B cell (primary cell): ENCODE measurements around the gene SELENOP. TPM values are rescaled to one million over a fixed set of nuclear protein-coding genes. Genes with fewer than 3 reads are reported as not detected.
A peak's percentile ranks its signal among the peaks of the same experiment; 100 is the strongest.

Source experiments
- ATAC-seq: fragments of 200-7000 bp; cut with Tn5 transposase; one replicate; pipeline ENCODE4 v1.10.0; 2021; ENCODE audit warnings: low read depth, mild to moderate bottlenecking, moderate number of reproducible peaks, moderate library complexity
- CTCF ChIA-PET: fragments of 350-600 bp; sonication (Branson Sonifier 250); formaldehyde crosslinking; loops from one replicate; lab custom pipeline; 2021; ENCODE audit warnings: antibody characterized with exemption, inconsistent platforms; lab: Charles Lee
- POLR2A ChIA-PET: fragments of 350-600 bp; sonication (Branson Sonifier 250); formaldehyde crosslinking; loops from one replicate; lab custom pipeline; 2021; ENCODE audit warnings: antibody characterized with exemption; lab: Charles Lee
- DNase-seq: peaks from one replicate; pipeline ENCODE4 v3.0.0; 2013
- H2AFZ ChIP-seq: 2 replicates; pipeline ENCODE4 v1.6.1; 2012; ENCODE audit warnings: mild to moderate bottlenecking, low read depth, low read length; ENCODE audit not compliant: insufficient read depth, poor library complexity, severe bottlenecking
- H3K27ac ChIP-seq, 2 donors: 1 replicate in 1 of 2; 2 replicates in 1 of 2; pipeline ENCODE4 v1.5.1; 2012 to 2013; ENCODE audit warnings: low read length in 2 of 2, mild to moderate bottlenecking in 2 of 2, moderate library complexity in 1 of 2
- H3K27me3 ChIP-seq, 4 experiments: fragments of 200-600 bp in 1 of 4; sonication (generic) in 1 of 4; replicated peaks in 1 of 4; 1 replicate in 2 of 4; 2 replicates in 2 of 4; pipeline versions ENCODE4 v1.6.1 to v1.7.0; 2013 to 2016; ENCODE audit warnings: low read length in 3 of 4, mild to moderate bottlenecking in 2 of 4, mixed read lengths in 1 of 4, moderate library complexity in 1 of 4; ENCODE audit not compliant: insufficient read depth in 4 of 4, control insufficient read depth in 3 of 4; ENCODE audit errors: control extremely low read depth in 1 of 4
- H3K36me3 ChIP-seq, 2 experiments: replicated peaks in 1 of 2; 1 replicate in 1 of 2; 2 replicates in 1 of 2; pipeline versions ENCODE4 v1.6.1 to v1.7.1; 2013; ENCODE audit warnings: low read length in 1 of 2; ENCODE audit not compliant: insufficient read depth in 2 of 2, control insufficient read depth in 1 of 2; ENCODE audit errors: control extremely low read depth in 1 of 2, extremely low read depth in 1 of 2
- H3K4me1 ChIP-seq, 2 donors: fragments of 200-600 bp in 1 of 2; sonication (generic) in 1 of 2; 1 replicate in 1 of 2; 2 replicates in 1 of 2; pipeline versions ENCODE4 v1.5.1 to v1.6.1; 2013 to 2017; ENCODE audit warnings: low read length in 2 of 2; ENCODE audit not compliant: control insufficient read depth in 2 of 2, insufficient read depth in 2 of 2
- H3K4me2 ChIP-seq: replicated peaks from 2 replicates; pipeline ENCODE3; 2012; ENCODE audit warnings: mild to moderate bottlenecking, low read depth, low read length; ENCODE audit not compliant: poor library complexity, severe bottlenecking
- H3K4me3 ChIP-seq, 5 experiments: fragments of 200-600 bp in 1 of 5; sonication (generic) in 1 of 5; 1 replicate in 3 of 5; 2 replicates in 2 of 5; pipeline versions ENCODE4 v1.5.1 to v1.7.0; 2011 to 2016; ENCODE audit warnings: low read length in 4 of 5, mild to moderate bottlenecking in 4 of 5, low read depth in 2 of 5, control low read depth in 1 of 5, moderate library complexity in 1 of 5; ENCODE audit not compliant: insufficient read depth in 1 of 5; ENCODE audit errors: control extremely low read depth in 1 of 5, extremely low read depth in 1 of 5
- H3K79me2 ChIP-seq: fragments of 200-600 bp; sonication (generic); one replicate; pipeline ENCODE4 v1.6.0; 2016; ENCODE audit warnings: low read length; ENCODE audit not compliant: control insufficient read depth, insufficient read depth
- H3K9ac ChIP-seq: fragments of 200-600 bp; sonication (generic); 2 replicates; pipeline ENCODE4 v1.6.1; 2017; ENCODE audit warnings: mild to moderate bottlenecking, low read length, moderate library complexity
- H3K9me3 ChIP-seq, 3 donors: one replicate each; pipeline versions ENCODE4 v1.6.1 to v1.7.1; 2013; ENCODE audit warnings: low read length in 2 of 3; ENCODE audit not compliant: control insufficient read depth in 2 of 3, insufficient read depth in 1 of 3; ENCODE audit errors: control extremely low read depth in 1 of 3
- H4K20me1 ChIP-seq: 2 replicates; pipeline ENCODE4 v1.6.0; 2012; ENCODE audit warnings: mild to moderate bottlenecking, low read length; ENCODE audit not compliant: insufficient read depth, control insufficient read depth, poor library complexity, severe bottlenecking
- H3K27ac Mint-ChIP-seq: one replicate; pipeline ENCODE4 v1.8.0; 2021; ENCODE audit warnings: mixed read lengths
- H3K27me3 Mint-ChIP-seq: one replicate; pipeline ENCODE4 v1.8.0; 2021; ENCODE audit warnings: mixed read lengths
- H3K4me1 Mint-ChIP-seq: one replicate; pipeline ENCODE4 v1.8.0; 2021; ENCODE audit warnings: mixed read lengths
- H3K4me3 Mint-ChIP-seq: one replicate; pipeline ENCODE4 v1.8.0; 2021; ENCODE audit warnings: mixed read lengths
- H3K9me3 Mint-ChIP-seq: one replicate; pipeline ENCODE4 v1.8.0; 2022; ENCODE audit warnings: mixed read lengths; ENCODE audit not compliant: insufficient read depth
- EZH2 ChIP-seq: IDR thresholded peaks from 2 replicates; pipeline ENCODE4 v1.6.1; 2012; ENCODE audit warnings: borderline replicate concordance, low read depth, mild to moderate bottlenecking, moderate library complexity, low read length; ENCODE audit not compliant: insufficient read depth, poor library complexity, severe bottlenecking
- WGBS: methylation state at CpG from one replicate; pipeline ENCODE4 v1.1.5; 2013; ENCODE audit warnings: missing lambda C conversion rate; ENCODE audit not compliant: insufficient coverage; 5-methylcytosine and 5-hydroxymethylcytosine counted together
- intact Hi-C: fragments of 100-400 bp; cut with micrococcal nuclease; formaldehyde crosslinking; loops from one replicate; pipeline ENCODE4 v1.10.0; 2022
- polyA minus RNA-seq: library from RNA; depleted of rRNA, polyadenylated mRNA; stranded (reverse); fragments of >200 nt; gene quantifications from 2 replicates; pipeline ENCODE4 v1.2.3, GENCODE V29; 2012
- polyA plus RNA-seq: library from polyadenylated mRNA; depleted of rRNA; stranded (reverse); fragments of >200 nt; gene quantifications from 2 replicates; pipeline ENCODE4 v1.2.3, GENCODE V29; 2012
- total RNA-seq, 2 donors: library from RNA; stranded (reverse); fragments of 120-200 nt in 1 of 2; gene quantifications; 1 replicate in 1 of 2; 2 replicates in 1 of 2; pipeline versions ENCODE4 v1.2.3 to v1.2.4, GENCODE V29; 2013 to 2022
- TF ChIP-seq, protein P1 (sequence below): fragments of 200-600 bp; IDR thresholded peaks from one replicate; pipeline ENCODE4 v1.8.0; 2022; ENCODE audit warnings: antibody characterized with exemption, mild to moderate bottlenecking

Gene SELENOP, protein sequence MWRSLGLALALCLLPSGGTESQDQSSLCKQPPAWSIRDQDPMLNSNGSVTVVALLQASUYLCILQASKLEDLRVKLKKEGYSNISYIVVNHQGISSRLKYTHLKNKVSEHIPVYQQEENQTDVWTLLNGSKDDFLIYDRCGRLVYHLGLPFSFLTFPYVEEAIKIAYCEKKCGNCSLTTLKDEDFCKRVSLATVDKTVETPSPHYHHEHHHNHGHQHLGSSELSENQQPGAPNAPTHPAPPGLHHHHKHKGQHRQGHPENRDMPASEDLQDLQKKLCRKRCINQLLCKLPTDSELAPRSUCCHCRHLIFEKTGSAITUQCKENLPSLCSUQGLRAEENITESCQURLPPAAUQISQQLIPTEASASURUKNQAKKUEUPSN
- 0.12 TPM in 1 of 2 replicates, not detected in the other for total RNA-seq
- total RNA-seq (2013) = 3.7 TPM
- not detected in 2 replicates for polyA plus RNA-seq
- not detected in 2 replicates for polyA minus RNA-seq

DNA sequence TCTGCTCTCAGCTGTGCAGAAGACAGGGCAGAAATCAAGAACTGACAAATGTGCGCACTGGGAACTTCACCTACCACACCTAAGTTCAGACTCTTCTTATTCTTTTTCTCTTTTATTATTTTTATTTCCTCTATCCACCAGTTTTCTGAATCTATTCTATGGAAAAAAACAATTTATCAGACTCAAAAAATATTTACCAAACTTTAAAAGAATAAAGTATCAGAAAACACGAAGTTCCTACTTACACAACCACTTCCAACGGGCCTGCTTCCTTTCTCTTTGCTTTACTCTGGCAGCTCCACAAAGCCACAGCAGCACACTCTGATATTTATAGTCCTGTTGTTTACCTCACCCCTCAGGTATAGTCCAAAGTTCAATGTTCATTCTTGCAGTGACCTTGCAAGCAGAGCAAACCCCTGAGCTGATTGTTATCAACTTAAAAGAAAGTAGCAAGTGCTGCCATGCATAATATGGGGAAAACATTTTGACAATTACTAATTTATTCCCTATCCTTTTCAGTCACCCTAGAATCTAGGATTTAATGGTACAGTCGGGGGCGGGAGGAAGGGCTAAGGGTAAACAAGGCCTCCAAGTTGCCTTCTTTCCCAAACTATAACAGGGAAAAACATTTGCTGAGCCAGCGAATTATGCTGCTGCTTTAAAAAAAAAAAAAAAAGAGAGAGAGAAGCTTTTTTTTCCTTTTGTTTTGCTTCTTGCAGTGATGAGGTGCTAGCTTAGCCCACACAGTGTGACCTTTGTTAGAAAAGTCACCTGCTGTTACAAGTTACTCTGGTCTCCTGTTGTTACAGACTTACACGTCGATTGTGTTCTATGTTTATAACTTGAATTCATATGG, at the start of gene SELENOP:
Gene SELENOP, minus strand, starts transcription at position 302 of the 856 bp plus-strand sequence. CDS start 3,539 bp downstream, outside the sequence.
- WGBS = 8% methylated on average over 2 of the region's 8 CpGs
- POLR2A ChIA-PET = no interaction called here
- DNase-seq (no peak), ATAC-seq (no peak)
- H3K4me3 Mint-ChIP-seq = no peak within 1 kb of the TSS
- Histone ChIP-seq H4K20me1 (no peaks in the 10 kb centered on the region), H3K4me3 (no peak within 1 kb of the TSS), H3K79me2 (no peaks in the 10 kb centered on the region), H3K9ac (no peak within 1 kb of the TSS), H3K4me1 (no peaks in the 10 kb centered on the region), H3K9me3 (no peaks in the 10 kb centered on the region), H3K27ac (no peak within 1 kb of the TSS), H3K36me3 (no peaks in the 10 kb centered on the region), H3K27me3 (no peaks in the 10 kb centered on the region), H2AFZ (peak within 1 kb of the TSS; percentile 16), H3K4me2 (no peak within 1 kb of the TSS)
- no peaks in the 10 kb centered on the region for H3K27me3 Mint-ChIP-seq
- no peaks in the 10 kb centered on the region for H3K4me1 Mint-ChIP-seq
- TF ChIP-seq, protein P1, sequence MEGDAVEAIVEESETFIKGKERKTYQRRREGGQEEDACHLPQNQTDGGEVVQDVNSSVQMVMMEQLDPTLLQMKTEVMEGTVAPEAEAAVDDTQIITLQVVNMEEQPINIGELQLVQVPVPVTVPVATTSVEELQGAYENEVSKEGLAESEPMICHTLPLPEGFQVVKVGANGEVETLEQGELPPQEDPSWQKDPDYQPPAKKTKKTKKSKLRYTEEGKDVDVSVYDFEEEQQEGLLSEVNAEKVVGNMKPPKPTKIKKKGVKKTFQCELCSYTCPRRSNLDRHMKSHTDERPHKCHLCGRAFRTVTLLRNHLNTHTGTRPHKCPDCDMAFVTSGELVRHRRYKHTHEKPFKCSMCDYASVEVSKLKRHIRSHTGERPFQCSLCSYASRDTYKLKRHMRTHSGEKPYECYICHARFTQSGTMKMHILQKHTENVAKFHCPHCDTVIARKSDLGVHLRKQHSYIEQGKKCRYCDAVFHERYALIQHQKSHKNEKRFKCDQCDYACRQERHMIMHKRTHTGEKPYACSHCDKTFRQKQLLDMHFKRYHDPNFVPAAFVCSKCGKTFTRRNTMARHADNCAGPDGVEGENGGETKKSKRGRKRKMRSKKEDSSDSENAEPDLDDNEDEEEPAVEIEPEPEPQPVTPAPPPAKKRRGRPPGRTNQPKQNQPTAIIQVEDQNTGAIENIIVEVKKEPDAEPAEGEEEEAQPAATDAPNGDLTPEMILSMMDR = no peak
- no peak for TF ChIP-seq EZH2
- H3K9me3 Mint-ChIP-seq = no peaks in the 10 kb centered on the region
- H3K27ac Mint-ChIP-seq = no peak within 1 kb of the TSS
- intact Hi-C loops = no loop called here
- CTCF ChIA-PET = interaction anchor here (0.6 to 0.7 kb wide), 2 partner anchors 26 to 101 kb away, joined by 3 read pairs; no protein-coding TSS in a partner anchor
